IMR-90 (cell line): ENCODE data around the gene ZNF488.

Experiments used
- CEBPB ChIP-seq: IDR thresholded peaks from 2 replicates; pipeline ENCODE4 v1.6.1; 2012; ENCODE audit warnings: low read depth, low read length, improper control_type of control experiment
- CTCF ChIP-seq: conservative IDR thresholded peaks from 2 replicates; pipeline ENCODE4 v1.5.1; 2012; ENCODE audit warnings: mild to moderate bottlenecking, low read depth, low read length, improper control_type of control experiment
- MAFK ChIP-seq: IDR thresholded peaks from 2 replicates; pipeline ENCODE4 v1.6.1; 2012; ENCODE audit warnings: low read depth, low read length, improper control_type of control experiment
- MXI1 ChIP-seq: IDR thresholded peaks from 2 replicates; pipeline ENCODE4 v1.6.1; 2012; ENCODE audit warnings: low read depth, mild to moderate bottlenecking, low read length, moderate library complexity, borderline replicate concordance

GRCh38 chr10:47381427-47382379, 2.4 kb downstream of the ZNF488 start:
- TF ChIP-seq CTCF = no peak
- TF ChIP-seq MXI1 = no peak
- no peak for TF ChIP-seq CEBPB
- TF ChIP-seq MAFK = no peak
